ENCODE results near the gene GRID1. TPM values are rescaled to one million over a fixed set of nuclear protein-coding genes. Genes with fewer than 3 reads are reported as not detected.

GRID1 gene
- total and polyA plus RNA-seq, 9 of the 15 experiments (the other 6 are each of a cell fraction or from before 2014, with no cell fraction given) = 0.01 to 7.2 (median 1.2) TPM

DNA sequence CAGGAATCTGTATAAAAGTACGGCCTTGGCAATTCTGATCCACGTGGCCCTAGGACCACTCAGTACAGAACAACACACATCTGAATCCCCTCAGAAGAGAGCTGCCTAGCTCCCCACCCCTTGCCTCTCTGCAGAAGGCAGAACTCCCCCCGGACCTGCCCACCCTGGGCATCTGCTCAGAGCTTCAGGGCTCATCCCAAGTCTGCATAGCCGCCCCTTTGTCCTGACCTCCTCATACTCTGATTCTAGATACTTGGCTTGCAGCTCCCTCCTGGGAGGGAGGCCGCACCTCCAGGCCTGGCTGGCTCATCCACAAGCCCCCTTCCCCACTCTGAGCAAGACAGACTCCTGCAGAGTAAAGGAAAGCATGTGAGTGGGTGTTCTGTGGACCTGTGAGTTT is 49.6 kb downstream of the GRID1 start:
- H3K9me3 ChIP-seq (replicated peaks; ENCODE audit: control insufficient read depth, insufficient read depth, low read depth, low read length) = no peaks in the 10 kb centered on the region
- no peaks in the 10 kb centered on the region for H3K9me1 ChIP-seq (ENCODE audit: control insufficient read depth, insufficient read depth, low read length)
- ChIA-PET POLR2A (interaction anchor here (1.2 kb wide), 1 partner anchor 10 kb away, joined by 5 read pairs; no protein-coding TSS in a partner anchor), CTCF (ENCODE audit: low intra/inter-chr PET ratio) (no interaction called here)
- H2AFZ ChIP-seq (ENCODE audit: low read depth, low read length) = no peak overlapping the region
- H4K20me1 ChIP-seq (replicated peaks; ENCODE audit: control insufficient read depth, insufficient read depth, low read length) = no peaks in the 10 kb centered on the region
- in situ Hi-C loops (cut with MboI) = no loop called here
- intact Hi-C loops (cut with micrococcal nuclease) = no loop called here
- DNase-seq (ENCODE audit: extremely low read depth in 1 of 4, low spot score in 3 of 4) = no peak
- no peak overlapping the region for H3K27ac ChIP-seq (ENCODE audit: extremely low read depth, low read depth, low read length)
- TF ChIP-seq GTF2E2 (tag; IDR thresholded peaks at IDR 0.05) (no peak), CCNT2 (IDR thresholded peaks at IDR 0.05; ENCODE audit: borderline replicate concordance, extremely low read depth, insufficient read length, low read depth, low read length) (no peak)
- H3K36me3 ChIP-seq (ENCODE audit: control insufficient read depth, insufficient read depth, low read length) = no peaks in the 10 kb centered on the region
- WGBS (ENCODE audit: insufficient coverage, low coverage, missing lambda C conversion rate) = 0% methylated on average over 5 of the region's 5 CpGs
- ATAC-seq = no peak
- peaks cover 0 to 10% of the 10 kb centered on the region in 2 experiments; a peak in 2 of 5 replicates for H3K27me3 ChIP-seq (ENCODE audit: control insufficient read depth in 2 of 2, insufficient read depth in 2 of 2, low read length in 2 of 2)
- H3K4me3 ChIP-seq = no peak overlapping the region
- no peak overlapping the region for H3K9ac ChIP-seq (ENCODE audit: insufficient read depth in 1 of 2, low read depth in 2 of 2, low read length in 2 of 2)
- H3K4me1 ChIP-seq (replicated peaks in 1 of 2; ENCODE audit: control insufficient read depth in 2 of 2, insufficient read depth in 2 of 2, low read length in 2 of 2) = no peaks in the 10 kb centered on the region; a peak in 2 of 5 replicates
- no TSS peak for BruUV-seq (replicated peaks)
- no peak for FAIRE-seq
- no peaks in the 10 kb centered on the region for H3K79me2 ChIP-seq (ENCODE audit: control insufficient read depth, insufficient read depth, low read length)
- H3K4me2 ChIP-seq (ENCODE audit: insufficient read depth, low read length) = no peak overlapping the region

DNA sequence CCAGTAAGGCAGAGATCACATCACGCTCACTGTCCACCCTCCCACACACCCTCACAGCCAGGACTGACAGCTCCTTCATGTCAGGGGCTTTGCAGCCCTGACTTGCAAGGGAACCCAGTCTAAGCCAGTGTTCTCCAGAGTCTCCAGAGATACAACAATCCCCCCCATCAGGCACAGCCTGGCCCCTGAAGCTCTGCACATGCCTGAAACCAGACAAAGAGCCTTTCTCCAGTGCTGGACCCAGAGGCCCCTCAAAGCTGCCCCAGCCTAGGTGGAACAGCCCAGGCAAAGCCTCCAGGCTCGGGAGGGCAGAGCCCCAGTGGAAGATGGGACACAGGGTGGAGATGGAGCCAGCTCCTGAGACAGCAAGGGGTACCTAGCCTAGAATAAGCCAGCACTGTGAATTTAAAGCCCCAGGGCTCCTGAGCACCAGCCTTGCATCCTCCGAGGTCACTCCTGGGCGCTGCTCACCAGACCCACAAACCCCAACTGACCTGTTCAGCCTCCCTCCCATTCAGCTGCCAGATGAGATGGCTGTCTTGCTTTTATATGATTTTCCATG is 50.2 kb downstream of the GRID1 start:
- H3K4me2 ChIP-seq (ENCODE audit: insufficient read depth, low read length) = no peak overlapping the region
- H3K27me3 ChIP-seq (ENCODE audit: control insufficient read depth in 2 of 2, insufficient read depth in 2 of 2, low read length in 2 of 2) = peaks cover 0 to 7% of the 10 kb centered on the region in 2 experiments; a peak in 2 of 5 replicates
- intact Hi-C loops (cut with micrococcal nuclease) = no loop called here
- H4K20me1 ChIP-seq (replicated peaks; ENCODE audit: control insufficient read depth, insufficient read depth, low read length) = no peaks in the 10 kb centered on the region
- ChIA-PET CTCF (ENCODE audit: low intra/inter-chr PET ratio) (no interaction called here), POLR2A (interaction anchor here (0.6 to 1.2 kb wide), 3 partner anchors 10 to 1597 kb away, joined by 3 to 5 read pairs (median 3); no protein-coding TSS in a partner anchor)
- no peaks in the 10 kb centered on the region for H3K9me3 ChIP-seq (replicated peaks; ENCODE audit: control insufficient read depth, insufficient read depth, low read depth, low read length)
- H3K4me1 ChIP-seq (replicated peaks in 1 of 2; ENCODE audit: control insufficient read depth in 2 of 2, insufficient read depth in 2 of 2, low read length in 2 of 2) = no peaks in the 10 kb centered on the region; a peak in 2 of 5 replicates
- no peak overlapping the region for H3K4me3 ChIP-seq
- no peak overlapping the region for H3K9ac ChIP-seq (ENCODE audit: insufficient read depth in 1 of 2, low read depth in 2 of 2, low read length in 2 of 2)
- 2% methylated on average over 4 of the region's 4 CpGs for WGBS (ENCODE audit: insufficient coverage, low coverage, missing lambda C conversion rate)
- no peak overlapping the region for H2AFZ ChIP-seq (ENCODE audit: low read depth, low read length)
- H3K36me3 ChIP-seq (ENCODE audit: control insufficient read depth, insufficient read depth, low read length) = no peaks in the 10 kb centered on the region
- H3K79me2 ChIP-seq (ENCODE audit: control insufficient read depth, insufficient read depth, low read length) = no peaks in the 10 kb centered on the region
- in situ Hi-C loops (cut with MboI) = no loop called here
- no peaks in the 10 kb centered on the region for H3K9me1 ChIP-seq (ENCODE audit: control insufficient read depth, insufficient read depth, low read length)
- BruUV-seq (replicated peaks) = no TSS peak
- no peak for DNase-seq (ENCODE audit: extremely low read depth in 1 of 4, low spot score in 3 of 4)
- no peak for FAIRE-seq
- H3K27ac ChIP-seq (ENCODE audit: extremely low read depth, low read depth, low read length) = no peak overlapping the region
- no peak for ATAC-seq
- TF ChIP-seq BRD9 (IDR thresholded peaks at IDR 0.05; ENCODE audit: low read depth, partially characterized antibody) (no peak), TCF15 (CRISPR knock-in tag; IDR thresholded peaks at IDR 0.05) (no peak), ETV1 (tag; conservative IDR thresholded peaks at IDR 0.05; ENCODE audit: low read depth) (no peak), ARID4B (CRISPR knock-in tag; IDR thresholded peaks at IDR 0.05) (no peak), ZBTB17 (CRISPR knock-in tag; IDR thresholded peaks at IDR 0.05) (no peak)
